Pancreas (tissue), 10 donors: Measurements from ENCODE around the gene SEC24D. TPM values are rescaled to one million over a fixed set of nuclear protein-coding genes. Genes with fewer than 3 reads are reported as not detected.
A peak's percentile ranks its signal among the peaks of the same experiment; 100 is the strongest.

Experiments used
- ATAC-seq, 4 donors: fragments of 200-7000 bp; cut with Tn5 transposase; one replicate each; pipeline versions ENCODE4 v1.8.0 to v1.9.1; 2020; ENCODE audit warnings: mild to moderate bottlenecking in 4 of 4, moderate library complexity in 4 of 4
- DNase-seq, 6 donors: peaks; one replicate each; pipeline ENCODE4 v3.0.0-alpha.2; 2020
- FAIRE-seq: peaks from 2 replicates; lab custom pipeline; 2012; peaks lifted over from hg19 to GRCh38; lab: Jason Lieb, UNC
- H3K27ac ChIP-seq, 4 donors: fragments of 200-600 bp; sonication (generic); 1 replicate in 3 of 4; 2 replicates in 1 of 4; pipeline versions ENCODE4 v1.5.0 to v1.8.0; 2020
- H3K27me3 ChIP-seq, 4 donors: fragments of 200-600 bp; one replicate each; pipeline ENCODE4 v1.8.0; 2021
- H3K36me3 ChIP-seq, 3 donors: fragments of 200-600 bp; sonication (generic) in 1 of 3; one replicate each; pipeline versions ENCODE4 v1.5.0 to v1.8.0; 2020 to 2021
- H3K4me1 ChIP-seq, 3 donors: fragments of 200-600 bp; one replicate each; pipeline ENCODE4 v1.8.0; 2021
- H3K4me3 ChIP-seq, 4 donors: fragments of 200-600 bp; sonication (generic) in 2 of 4; one replicate each; pipeline versions ENCODE4 v1.5.0 to v1.8.0; 2020 to 2021
- H3K9me3 ChIP-seq, 4 donors: fragments of 200-600 bp; one replicate each; pipeline ENCODE4 v1.8.0; 2021
- WGBS, 2 donors: extraction: QIAGEN DNeasy Blood & Tissue Kit; methylation state at CpG; one replicate each; pipeline ENCODE4 v1.1.7; 2013; 5-methylcytosine and 5-hydroxymethylcytosine counted together
- intact Hi-C, 3 donors: fragments of 100-400 bp; cut with DNase I; formaldehyde crosslinking; loops; one replicate each; pipeline versions ENCODE4 v1.11.1 to v1.14.2; 2022
- polyA plus RNA-seq, 2 donors: library from polyadenylated mRNA; stranded (reverse); fragments of 200-250 nt; gene quantifications; one replicate each; pipeline ENCODE4 v1.2.3, GENCODE V29; 2013
- total RNA-seq, 6 donors: library from RNA; stranded (reverse); fragmentation: NEBNext Ultra II Directional in 4 of 6; extraction: Animal tissue kit (Norgen Biotek cat#: 25700) in 4 of 6; gene quantifications; one replicate each; pipeline versions ENCODE4 v1.2.1 to v1.2.4, GENCODE V29; 2021 to 2023
- TF ChIP-seq, protein P1 (sequence below), 4 donors: fragments of 200-600 bp; sonication (generic) in 3 of 4; IDR thresholded peaks; one replicate each; pipeline versions ENCODE4 v1.5.0 to v1.8.0; 2021; ENCODE audit warnings: antibody characterized with exemption in 4 of 4
- donor health status: healthy with polysubstance abuse.
- donor health status: DM: no; HTN: no; CAD: no; lungs with moderate emphysema.
- donor health status: DM: no; HTN: no; CAD: no.
- donor health status: control.
- donor health status: control.
- donor health status: Bipolar disorder and iron deficiency.
- donor health status: DM: yes; HTN: yes; CAD: no.
- donor health status: DM: no; HTN: no; CAD: no.
- donor health status: DM: no; HTN: no; CAD: no.
- donor health status: DM: yes; HTN: yes; CAD: no.

The SEC24D gene
- total and polyA plus RNA-seq, 8 donors, result 10.9 to 49.6 (median 35.1) TPM

DNA sequence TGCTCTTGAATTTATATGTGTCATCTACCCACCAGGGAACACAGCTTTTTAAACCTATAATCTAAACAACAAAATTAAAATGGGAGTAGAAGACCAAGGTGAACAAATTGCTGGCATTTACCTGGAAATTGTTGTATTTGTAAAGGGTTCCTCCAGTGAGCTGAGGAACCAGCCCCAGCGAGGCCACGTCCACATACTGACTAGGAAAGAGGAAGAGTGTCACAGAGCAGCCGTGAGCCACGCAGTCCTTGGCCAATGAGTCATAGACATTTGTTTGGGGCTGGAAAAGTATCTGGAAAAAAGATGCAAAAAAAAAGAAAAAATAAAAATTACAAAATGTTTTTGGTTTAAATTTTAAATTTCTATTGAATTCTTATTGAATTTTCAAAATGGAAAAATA, 92.1 kb downstream of the SEC24D start:
- WGBS, 2 donors, result 80 to 91% methylated on average over 4 of the region's 4 CpGs
- DNase-seq, result no peak
- FAIRE-seq, result no peak
- TF ChIP-seq, protein P1, sequence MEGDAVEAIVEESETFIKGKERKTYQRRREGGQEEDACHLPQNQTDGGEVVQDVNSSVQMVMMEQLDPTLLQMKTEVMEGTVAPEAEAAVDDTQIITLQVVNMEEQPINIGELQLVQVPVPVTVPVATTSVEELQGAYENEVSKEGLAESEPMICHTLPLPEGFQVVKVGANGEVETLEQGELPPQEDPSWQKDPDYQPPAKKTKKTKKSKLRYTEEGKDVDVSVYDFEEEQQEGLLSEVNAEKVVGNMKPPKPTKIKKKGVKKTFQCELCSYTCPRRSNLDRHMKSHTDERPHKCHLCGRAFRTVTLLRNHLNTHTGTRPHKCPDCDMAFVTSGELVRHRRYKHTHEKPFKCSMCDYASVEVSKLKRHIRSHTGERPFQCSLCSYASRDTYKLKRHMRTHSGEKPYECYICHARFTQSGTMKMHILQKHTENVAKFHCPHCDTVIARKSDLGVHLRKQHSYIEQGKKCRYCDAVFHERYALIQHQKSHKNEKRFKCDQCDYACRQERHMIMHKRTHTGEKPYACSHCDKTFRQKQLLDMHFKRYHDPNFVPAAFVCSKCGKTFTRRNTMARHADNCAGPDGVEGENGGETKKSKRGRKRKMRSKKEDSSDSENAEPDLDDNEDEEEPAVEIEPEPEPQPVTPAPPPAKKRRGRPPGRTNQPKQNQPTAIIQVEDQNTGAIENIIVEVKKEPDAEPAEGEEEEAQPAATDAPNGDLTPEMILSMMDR (IDR thresholded peaks at IDR 0.05), result no peak
- Histone ChIP-seq H3K4me3 (no peak overlapping the region), H3K27ac (no peak overlapping the region), H3K27me3 (no peaks in the 10 kb centered on the region), H3K36me3 (peaks cover 0 to 31% (median 11%) of the 10 kb centered on the region in 3 donors), H3K4me1 (peaks cover 0 to 5% (median 0%) of the 10 kb centered on the region in 3 donors), H3K9me3 (no peaks in the 10 kb centered on the region)
- intact Hi-C loops, result no loop called here
- peak in 1 of 4 donors; percentile 34 for ATAC-seq

DNA sequence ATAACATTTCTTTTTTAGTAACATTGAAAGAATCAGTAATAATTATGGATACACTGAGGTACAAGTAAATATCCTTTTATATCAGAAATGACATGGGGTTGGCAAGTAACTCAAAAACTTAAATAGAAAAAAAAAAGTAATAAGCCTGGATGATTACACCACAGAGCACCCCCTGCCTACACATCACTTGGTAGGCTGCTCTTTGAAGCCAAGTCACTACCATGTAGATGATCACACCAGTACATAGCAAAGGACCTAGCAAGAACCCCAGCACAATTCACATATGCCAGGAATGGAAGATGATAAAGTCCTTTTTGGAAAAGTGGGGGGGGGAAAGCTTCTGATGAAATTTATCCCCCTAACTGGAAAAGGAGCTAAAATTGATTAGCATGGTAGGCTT, 93.9 kb downstream of the SEC24D start:
- Histone ChIP-seq H3K27me3 (no peaks in the 10 kb centered on the region), H3K27ac (no peak overlapping the region), H3K4me1 (peaks cover 0 to 12% (median 0%) of the 10 kb centered on the region in 3 donors), H3K9me3 (no peaks in the 10 kb centered on the region), H3K36me3 (peaks cover 0 to 43% (median 11%) of the 10 kb centered on the region in 3 donors), H3K4me3 (no peak overlapping the region)
- FAIRE-seq, result no peak
- intact Hi-C loops, result no loop called here
- no peak for DNase-seq
- ATAC-seq, result no peak
- TF ChIP-seq, protein P1 (IDR thresholded peaks at IDR 0.05), result no peak

DNA sequence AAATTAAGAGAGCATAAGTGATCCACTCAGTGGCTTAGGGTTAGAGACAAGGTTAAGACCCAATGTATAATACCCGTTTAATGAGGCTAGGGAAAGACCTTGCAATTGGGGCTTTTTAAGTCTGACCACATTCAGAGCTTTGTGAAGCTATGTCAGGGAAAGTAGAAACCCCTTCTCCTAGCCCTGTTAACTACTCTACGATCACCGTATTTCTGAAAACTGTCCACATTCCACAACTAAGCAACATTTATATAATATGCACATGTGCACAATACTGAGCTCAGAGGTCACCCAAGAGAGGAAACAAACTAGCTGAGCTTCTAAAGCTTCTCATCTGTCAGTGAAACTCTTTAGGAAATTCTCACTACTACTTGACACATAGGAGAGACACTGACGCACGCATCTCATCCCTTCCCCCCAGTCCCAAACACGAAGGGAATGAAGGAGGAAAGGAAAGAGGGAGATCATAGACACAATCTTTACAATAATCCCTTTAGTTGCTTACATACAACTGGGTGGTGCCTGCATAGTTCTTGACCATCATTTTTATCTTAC, 94.5 kb downstream of the SEC24D start:
- FAIRE-seq, result no peak
- TF ChIP-seq, protein P1 (IDR thresholded peaks at IDR 0.05), result no peak
- Histone ChIP-seq H3K4me3 (no peak overlapping the region), H3K4me1 (peaks cover 0 to 12% (median 0%) of the 10 kb centered on the region in 3 donors), H3K9me3 (no peaks in the 10 kb centered on the region), H3K36me3 (peaks cover 0 to 46% (median 11%) of the 10 kb centered on the region in 3 donors), H3K27ac (no peak overlapping the region), H3K27me3 (no peaks in the 10 kb centered on the region)
- intact Hi-C loops, result no loop called here
- 63 to 64% methylated on average over 6 of the region's 6 CpGs for WGBS, 2 donors
- no peak for ATAC-seq
- no peak for DNase-seq

DNA sequence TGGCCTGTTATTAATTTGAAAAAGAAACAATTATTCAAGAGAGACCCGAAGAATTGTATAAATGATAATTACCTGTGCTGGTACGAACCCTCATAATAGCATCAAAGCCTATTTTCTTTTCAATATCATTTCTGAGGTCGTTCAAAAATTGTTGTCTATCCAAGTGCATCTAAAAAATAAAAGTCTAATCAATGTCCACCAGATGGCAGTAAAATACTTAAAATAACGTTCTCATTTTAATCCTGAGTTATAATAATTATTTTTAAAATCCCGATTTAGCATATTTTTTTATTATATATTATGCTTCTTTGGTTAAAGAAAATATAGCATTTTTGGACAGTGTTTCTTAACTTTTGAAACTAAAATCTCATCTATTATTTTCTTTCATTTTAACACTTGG, 95.1 kb downstream of the SEC24D start:
- Histone ChIP-seq H3K9me3 (no peaks in the 10 kb centered on the region), H3K27ac (no peak overlapping the region), H3K36me3 (peaks cover 0 to 51% (median 11%) of the 10 kb centered on the region in 3 donors), H3K27me3 (no peaks in the 10 kb centered on the region), H3K4me3 (no peak overlapping the region), H3K4me1 (peaks cover 0 to 12% (median 0%) of the 10 kb centered on the region in 3 donors)
- WGBS, 2 donors, result 30 to 32% methylated on average over 5 of the region's 5 CpGs
- FAIRE-seq (peak; percentile 98), ATAC-seq (no peak), DNase-seq (no peak)
- intact Hi-C loops, result no loop called here
- TF ChIP-seq, protein P1 (IDR thresholded peaks at IDR 0.05), result peak in 1 of 4 donors; percentile 24

DNA sequence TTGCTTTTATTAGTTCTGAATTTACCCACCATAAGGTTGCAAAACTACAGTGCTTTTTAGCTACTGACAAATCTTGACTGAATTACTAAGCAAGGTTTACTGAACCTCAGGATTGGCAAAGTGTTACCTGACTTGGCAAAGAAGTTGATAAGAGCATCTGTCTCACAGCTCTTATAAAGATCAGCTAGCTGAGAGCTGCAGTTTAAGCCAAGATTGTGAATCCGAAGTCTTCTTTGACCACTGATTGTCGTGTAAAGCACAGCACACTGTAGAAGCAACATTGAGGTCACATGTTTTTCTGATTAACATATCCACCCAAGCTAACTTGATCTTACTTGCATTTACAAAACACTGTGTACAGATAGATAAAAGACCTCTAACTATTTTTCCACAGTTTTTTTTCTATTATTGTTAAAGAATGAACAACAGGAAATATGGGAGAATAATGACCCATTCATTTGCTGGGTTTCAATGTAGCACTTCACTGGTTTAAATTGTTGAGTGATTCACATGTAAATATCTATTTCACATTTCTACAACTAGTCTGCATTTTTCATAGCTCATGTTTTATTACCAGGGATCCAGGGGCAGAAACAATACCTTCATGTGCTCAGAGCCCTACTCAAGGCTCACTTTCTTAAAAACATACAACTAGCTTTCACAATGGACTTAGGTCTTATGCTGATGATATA, 96.8 kb downstream of the SEC24D start:
- TF ChIP-seq, protein P1 (IDR thresholded peaks at IDR 0.05), result no peak
- Histone ChIP-seq H3K27me3 (no peaks in the 10 kb centered on the region), H3K9me3 (no peaks in the 10 kb centered on the region), H3K4me1 (peaks cover 0 to 12% (median 0%) of the 10 kb centered on the region in 3 donors), H3K36me3 (peaks cover 0 to 51% (median 11%) of the 10 kb centered on the region in 3 donors), H3K27ac (peak overlapping the region in 1 of 4 donors; percentile 2), H3K4me3 (no peak overlapping the region)
- DNase-seq (no peak), FAIRE-seq (no peak), ATAC-seq (no peak)
- intact Hi-C loops, result no loop called here
- WGBS, 2 donors, result 55 to 66% methylated on average over 2 of the region's 2 CpGs
